OCI-LY1 (cell line): ENCODE measurements around the gene KCNJ14.

Source experiments
- H2AFZ ChIP-seq: fragments of 200-600 bp; sonication (generic), shearing (Covaris generic); 2 replicates; pipeline ENCODE4 v1.6.0; 2014; ENCODE audit warnings: antibody characterized with exemption, mild to moderate bottlenecking, low read length
- H3F3A ChIP-seq: fragments of 200-600 bp; sonication (generic), shearing (Covaris generic); 2 replicates; pipeline ENCODE4 v1.6.0; 2014; ENCODE audit warnings: mild to moderate bottlenecking, antibody characterized with exemption, low read length, moderate library complexity; ENCODE audit not compliant: insufficient read depth
- H3K27ac ChIP-seq: fragments of 200-600 bp; sonication (generic); 2 replicates; pipeline ENCODE4 v1.5.1; 2014; ENCODE audit warnings: low read length, mixed run types, mild to moderate bottlenecking, low read depth; ENCODE audit not compliant: poor library complexity, severe bottlenecking
- H3K27me3 ChIP-seq: fragments of 200-600 bp; sonication (generic); 2 replicates; pipeline ENCODE4 v1.6.0; 2014; ENCODE audit warnings: antibody characterized with exemption, mild to moderate bottlenecking, low read length, moderate library complexity; ENCODE audit not compliant: insufficient read depth
- H3K36me3 ChIP-seq: fragments of 200-600 bp; sonication (generic); 2 replicates; pipeline ENCODE4 v1.6.1; 2014; ENCODE audit warnings: mild to moderate bottlenecking, antibody characterized with exemption, low read length, moderate library complexity, mixed read lengths; ENCODE audit not compliant: insufficient read depth
- H3K4me1 ChIP-seq: fragments of 200-600 bp; sonication (generic); 2 replicates; pipeline ENCODE4 v1.5.1; 2014; ENCODE audit warnings: mild to moderate bottlenecking, low read length, moderate library complexity; ENCODE audit not compliant: insufficient read depth, severe bottlenecking
- H3K4me2 ChIP-seq: fragments of 200-600 bp; sonication (generic), shearing (Covaris generic); 2 replicates; pipeline ENCODE4 v1.6.1; 2014; ENCODE audit warnings: low read length
- H3K4me3 ChIP-seq: fragments of 200-600 bp; sonication (generic); 2 replicates; pipeline ENCODE4 v1.5.1; 2014; ENCODE audit warnings: low read length, low read depth, mild to moderate bottlenecking, mixed read lengths; ENCODE audit not compliant: poor library complexity, severe bottlenecking
- H3K79me2 ChIP-seq: fragments of 200-600 bp; shearing (Covaris generic); 2 replicates; pipeline ENCODE4 v1.6.1; 2016; ENCODE audit warnings: mixed run types, low read length, mixed read lengths; ENCODE audit not compliant: insufficient read depth
- H3K9ac ChIP-seq: fragments of 200-600 bp; sonication (generic), shearing (Covaris generic); 2 replicates; pipeline ENCODE4 v1.6.1; 2014; ENCODE audit warnings: mild to moderate bottlenecking, low read length, mixed read lengths
- H3K9me2 ChIP-seq: fragments of 200-600 bp; sonication (generic), shearing (Covaris generic); 2 replicates; pipeline ENCODE4 v1.6.1; 2014; ENCODE audit warnings: low read depth, mild to moderate bottlenecking, low read length, mixed read lengths
- H3K9me3 ChIP-seq: fragments of 200-600 bp; shearing (Covaris generic); 2 replicates; pipeline ENCODE4 v1.6.1; 2014; ENCODE audit warnings: low read length, mixed read lengths
- H4K20me1 ChIP-seq: fragments of 200-600 bp; sonication (generic), shearing (Covaris generic); 2 replicates; pipeline ENCODE4 v1.6.0; 2016; ENCODE audit warnings: mild to moderate bottlenecking, low read length; ENCODE audit not compliant: insufficient read depth
- CTCF ChIP-seq: fragments of 200-600 bp; sonication (generic), shearing (Covaris generic); IDR thresholded peaks from 2 replicates; pipeline ENCODE4 v1.5.1; 2017; ENCODE audit warnings: mild to moderate bottlenecking, antibody characterized with exemption, low read length, moderate library complexity, mixed read lengths
- EZH2 ChIP-seq: fragments of 200-600 bp; sonication (generic), shearing (Covaris generic); IDR thresholded peaks from 2 replicates; pipeline ENCODE4 v1.8.0; 2017; ENCODE audit warnings: borderline replicate concordance, mixed run types, mild to moderate bottlenecking, antibody characterized with exemption, low read length, moderate library complexity, mixed read lengths

Gene KCNJ14

DNA sequence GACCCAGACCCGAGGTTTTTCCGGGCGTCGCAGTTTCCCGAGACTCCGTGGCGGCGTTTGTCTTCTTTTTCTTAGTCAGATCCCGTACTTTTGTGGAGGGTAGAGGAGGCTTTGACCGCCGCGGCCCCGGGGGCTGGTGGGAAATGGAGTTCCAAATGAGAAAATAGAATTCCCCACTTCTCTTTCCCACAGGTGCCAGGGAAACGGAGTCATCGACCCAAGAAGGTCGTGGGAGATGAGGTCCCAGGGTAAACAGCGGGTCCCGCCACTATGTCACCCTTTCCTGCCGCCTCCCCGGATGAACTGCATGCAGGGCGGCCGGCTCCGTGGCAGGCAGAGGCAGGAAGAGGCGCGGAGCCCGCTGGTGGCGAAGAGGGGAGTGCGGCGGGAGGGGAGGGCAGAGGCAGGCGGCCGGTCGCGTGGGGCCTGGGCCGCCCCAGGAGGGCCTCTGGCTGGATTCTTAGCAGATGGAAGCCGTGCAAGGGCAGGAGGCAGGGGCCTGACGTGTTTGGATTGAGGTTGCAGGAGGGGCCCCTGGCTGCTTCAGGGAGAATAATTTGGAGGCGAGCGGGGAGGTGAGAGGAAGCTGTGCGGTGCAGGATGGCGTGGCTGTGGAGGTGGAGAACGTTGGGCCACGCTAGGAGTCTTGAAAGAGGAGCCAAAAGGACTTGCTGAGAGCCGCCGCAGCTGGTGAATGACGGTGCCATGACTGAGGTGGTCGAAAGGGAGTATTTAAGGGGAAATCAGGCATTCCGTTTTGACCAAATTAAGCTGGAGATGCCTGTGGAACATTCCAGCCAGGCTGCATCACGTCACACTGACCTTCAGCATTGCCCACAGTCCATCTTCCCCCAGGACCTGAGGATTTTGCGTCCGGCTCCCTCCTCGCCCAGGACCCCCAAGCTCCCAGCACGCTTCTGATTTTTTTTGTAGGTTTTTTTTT, 25.5 kb downstream of the KCNJ14 start:
- H2AFZ ChIP-seq: no peak overlapping the region
- H3K4me3 ChIP-seq: no peak overlapping the region
- no peaks in the 10 kb centered on the region for H3K79me2 ChIP-seq
- TF ChIP-seq EZH2 (no peak), CTCF (no peak)
- H3K9me2 ChIP-seq: no peaks in the 10 kb centered on the region
- peaks cover 20% of the 10 kb centered on the region for H3K36me3 ChIP-seq
- no peaks in the 10 kb centered on the region for H3K9me3 ChIP-seq
- no peak overlapping the region for H3K4me2 ChIP-seq
- H3K27ac ChIP-seq: no peak overlapping the region
- H3K4me1 ChIP-seq: no peaks in the 10 kb centered on the region
- H3K9ac ChIP-seq: no peak overlapping the region
- no peaks in the 10 kb centered on the region for H3F3A ChIP-seq
- H3K27me3 ChIP-seq: no peaks in the 10 kb centered on the region
- no peaks in the 10 kb centered on the region for H4K20me1 ChIP-seq

- Histone ChIP-seq H3K27ac (no peak overlapping the region), H3K4me2 (no peak overlapping the region), H2AFZ (no peak overlapping the region), H3K4me3 (no peak overlapping the region), H3K9me2 (no peaks in the 10 kb centered on the region), H3K79me2 (no peaks in the 10 kb centered on the region), H3K9me3 (no peaks in the 10 kb centered on the region), H3K36me3 (peaks cover 14% of the 10 kb centered on the region; the same call in 1 of the 2 replicates), H3F3A (no peaks in the 10 kb centered on the region), H3K9ac (no peak overlapping the region), H3K4me1 (no peaks in the 10 kb centered on the region), H3K27me3 (no peaks in the 10 kb centered on the region), H4K20me1 (no peaks in the 10 kb centered on the region)
- TF ChIP-seq CTCF (no peak), EZH2 (no peak)
These were observed 26.7 kb downstream of the KCNJ14 start for GRCh38 chr19:48481846-48482639.

GRCh38 chr19:48483301-48483700, 27.9 kb downstream of the KCNJ14 start:
- Histone ChIP-seq H3K9ac (no peak overlapping the region), H4K20me1 (no peaks in the 10 kb centered on the region), H3K4me1 (no peaks in the 10 kb centered on the region), H2AFZ (no peak overlapping the region), H3K4me2 (no peak overlapping the region), H3K79me2 (no peaks in the 10 kb centered on the region), H3K9me3 (no peaks in the 10 kb centered on the region), H3K27ac (no peak overlapping the region), H3K27me3 (no peaks in the 10 kb centered on the region), H3F3A (no peaks in the 10 kb centered on the region), H3K36me3 (peaks cover 9% of the 10 kb centered on the region; the same call in 1 of the 2 replicates), H3K4me3 (no peak overlapping the region), H3K9me2 (no peaks in the 10 kb centered on the region)
- no peak for TF ChIP-seq CTCF
- TF ChIP-seq EZH2: no peak
